KMS-11 (cell line): ENCODE data around the gene ZNF865.

ENCODE experiments used
- H2AFZ ChIP-seq: fragments of 200-600 bp; sonication (generic); 2 replicates; pipeline ENCODE4 v1.6.1; 2016; ENCODE audit warnings: antibody characterized with exemption, mixed run types, low read depth
- H3K27ac ChIP-seq: fragments of 200-600 bp; sonication (generic); 2 replicates; pipeline ENCODE4 v1.6.1; 2016; ENCODE audit warnings: mild to moderate bottlenecking, mixed run types
- H3K27me3 ChIP-seq: fragments of 200-600 bp; sonication (generic); 2 replicates; pipeline ENCODE4 v1.6.1; 2017; ENCODE audit warnings: mild to moderate bottlenecking, low read depth, mixed run types, moderate library complexity; ENCODE audit not compliant: insufficient read depth
- H3K36me3 ChIP-seq: fragments of 200-600 bp; sonication (generic); 2 replicates; pipeline ENCODE4 v1.6.1; 2017; ENCODE audit warnings: mild to moderate bottlenecking, mixed run types; ENCODE audit not compliant: insufficient read depth
- H3K4me1 ChIP-seq: fragments of 200-600 bp; sonication (generic); 2 replicates; pipeline ENCODE4 v1.6.1; 2016; ENCODE audit warnings: mild to moderate bottlenecking, low read depth, mixed run types; ENCODE audit not compliant: poor library complexity, severe bottlenecking
- H3K4me2 ChIP-seq: fragments of 200-600 bp; sonication (generic); 2 replicates; pipeline ENCODE4 v1.7.0; 2016; ENCODE audit warnings: mild to moderate bottlenecking, mixed run types
- H3K4me3 ChIP-seq: fragments of 200-600 bp; sonication (generic); IDR thresholded peaks from 2 replicates; pipeline ENCODE4 v1.6.1; 2017; ENCODE audit warnings: low read depth, low read length, mixed read lengths; ENCODE audit not compliant: insufficient read depth
- H3K79me2 ChIP-seq: fragments of 200-600 bp; sonication (generic); 2 replicates; pipeline ENCODE4 v1.6.1; 2016; ENCODE audit warnings: low read depth, mixed run types; ENCODE audit not compliant: insufficient read depth
- H3K9ac ChIP-seq: fragments of 200-600 bp; sonication (generic); 2 replicates; pipeline ENCODE4 v1.6.1; 2016; ENCODE audit warnings: mild to moderate bottlenecking, mixed run types
- H4K20me1 ChIP-seq: fragments of 200-600 bp; sonication (generic); 2 replicates; pipeline ENCODE4 v1.6.1; 2016; ENCODE audit warnings: mild to moderate bottlenecking, mixed run types; ENCODE audit not compliant: insufficient read depth
- TF ChIP-seq, protein P1 (sequence below): fragments of 200-600 bp; sonication (generic); conservative IDR thresholded peaks from 2 replicates; pipeline ENCODE4 v1.6.1; 2017; ENCODE audit warnings: low read depth, mild to moderate bottlenecking, antibody characterized with exemption, low read length, moderate library complexity, mixed read lengths

ZNF865 gene

DNA sequence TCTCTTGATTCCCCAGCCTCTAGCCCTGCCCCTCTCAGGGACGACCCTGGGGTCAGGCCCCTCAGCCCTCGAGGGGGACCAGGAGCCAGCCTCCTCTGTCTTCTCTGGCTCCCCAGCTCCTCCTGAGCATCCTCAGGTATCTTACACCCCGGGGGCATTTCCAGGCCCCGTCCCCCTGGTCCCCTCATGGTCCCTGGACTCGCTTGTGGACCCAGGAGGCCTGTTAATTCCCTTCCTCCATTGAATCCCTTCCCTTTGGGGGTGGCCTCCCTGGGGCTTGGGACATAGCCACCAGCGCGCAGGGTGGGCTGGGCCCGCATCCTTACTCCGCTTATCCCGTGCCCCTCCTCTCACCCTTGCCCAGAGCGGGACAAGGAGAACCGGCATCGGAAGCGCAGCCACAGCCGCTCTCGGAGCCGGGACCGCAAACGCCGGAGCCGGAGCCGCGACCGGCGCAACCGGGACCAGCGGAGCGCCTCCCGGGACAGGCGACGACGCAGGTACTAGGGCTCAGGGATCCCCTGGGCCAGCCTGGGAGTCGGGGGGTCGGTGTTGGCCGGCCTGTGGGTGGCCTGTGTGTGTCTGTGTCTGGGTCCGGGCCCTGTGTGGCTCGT, 53.5 kb downstream of the ZNF865 start:
- Histone ChIP-seq H3K9ac (no peak overlapping the region), H3K27ac (no peak overlapping the region), H3K36me3 (peaks cover 18% of the 10 kb centered on the region; the same call in 1 of the 2 replicates), H3K79me2 (peaks cover 81% of the 10 kb centered on the region), H3K27me3 (no peaks in the 10 kb centered on the region), H3K4me3 (no peak overlapping the region), H2AFZ (no peak overlapping the region), H3K4me2 (0 out of 2 replicates have a peak overlapping the region, but pooled peaks have one; percentile 2), H3K4me1 (peaks cover 22% of the 10 kb centered on the region), H4K20me1 (peaks cover 16% of the 10 kb centered on the region)
- TF ChIP-seq, protein P1, sequence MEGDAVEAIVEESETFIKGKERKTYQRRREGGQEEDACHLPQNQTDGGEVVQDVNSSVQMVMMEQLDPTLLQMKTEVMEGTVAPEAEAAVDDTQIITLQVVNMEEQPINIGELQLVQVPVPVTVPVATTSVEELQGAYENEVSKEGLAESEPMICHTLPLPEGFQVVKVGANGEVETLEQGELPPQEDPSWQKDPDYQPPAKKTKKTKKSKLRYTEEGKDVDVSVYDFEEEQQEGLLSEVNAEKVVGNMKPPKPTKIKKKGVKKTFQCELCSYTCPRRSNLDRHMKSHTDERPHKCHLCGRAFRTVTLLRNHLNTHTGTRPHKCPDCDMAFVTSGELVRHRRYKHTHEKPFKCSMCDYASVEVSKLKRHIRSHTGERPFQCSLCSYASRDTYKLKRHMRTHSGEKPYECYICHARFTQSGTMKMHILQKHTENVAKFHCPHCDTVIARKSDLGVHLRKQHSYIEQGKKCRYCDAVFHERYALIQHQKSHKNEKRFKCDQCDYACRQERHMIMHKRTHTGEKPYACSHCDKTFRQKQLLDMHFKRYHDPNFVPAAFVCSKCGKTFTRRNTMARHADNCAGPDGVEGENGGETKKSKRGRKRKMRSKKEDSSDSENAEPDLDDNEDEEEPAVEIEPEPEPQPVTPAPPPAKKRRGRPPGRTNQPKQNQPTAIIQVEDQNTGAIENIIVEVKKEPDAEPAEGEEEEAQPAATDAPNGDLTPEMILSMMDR: no peak

DNA sequence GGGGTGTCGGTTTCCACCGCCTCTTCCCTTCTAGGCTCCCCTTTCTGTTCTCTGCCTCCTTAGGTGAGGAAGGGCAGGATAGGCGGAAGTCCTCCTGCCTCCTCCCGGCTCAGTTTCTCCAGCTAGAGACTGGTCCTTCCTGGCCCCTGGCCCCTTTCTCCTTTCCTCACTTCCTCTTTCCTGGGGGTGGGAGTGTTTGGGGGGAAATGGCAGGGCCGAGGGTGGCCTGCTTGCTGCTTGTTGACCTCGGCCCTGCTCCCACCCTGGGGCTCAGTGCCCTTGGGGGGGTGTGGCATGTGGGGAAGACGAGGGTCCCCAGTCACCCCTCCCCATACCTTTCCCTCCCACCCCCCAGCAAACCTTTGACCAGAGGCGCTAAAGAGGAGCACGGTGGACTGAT, 54.4 kb downstream of the ZNF865 start:
- H3K9ac ChIP-seq: no peak overlapping the region
- H3K4me2 ChIP-seq: no peak overlapping the region
- peaks cover 22% of the 10 kb centered on the region for H3K4me1 ChIP-seq
- peaks cover 90% of the 10 kb centered on the region for H3K79me2 ChIP-seq
- no peak overlapping the region for H3K4me3 ChIP-seq
- peaks cover 18% of the 10 kb centered on the region; the same call in 1 of the 2 replicates for H3K36me3 ChIP-seq
- peaks cover 16% of the 10 kb centered on the region for H4K20me1 ChIP-seq
- H3K27me3 ChIP-seq: no peaks in the 10 kb centered on the region
- H3K27ac ChIP-seq: no peak overlapping the region
- no peak overlapping the region for H2AFZ ChIP-seq
- TF ChIP-seq, protein P1: no peak

DNA sequence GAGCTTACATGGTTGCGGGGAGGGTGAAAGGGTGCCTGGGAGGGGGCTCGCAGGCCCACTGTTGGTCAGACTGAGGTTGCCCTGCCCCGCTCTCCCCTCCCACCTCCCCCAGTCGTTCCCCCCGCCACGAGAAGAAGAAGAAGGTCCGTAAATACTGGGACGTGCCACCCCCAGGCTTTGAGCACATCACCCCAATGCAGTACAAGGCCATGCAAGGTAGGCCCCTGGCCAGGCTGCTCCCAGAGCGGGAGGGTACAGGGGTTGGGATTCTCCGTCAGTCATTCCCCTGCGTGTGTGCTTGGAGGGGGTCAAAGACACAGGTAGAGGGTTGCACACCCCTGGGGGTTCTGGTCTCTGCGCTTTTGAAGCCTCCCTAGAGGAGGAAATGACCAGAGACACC, 55.0 kb downstream of the ZNF865 start:
- Histone ChIP-seq H3K27ac (no peak overlapping the region), H3K36me3 (peaks cover 18% of the 10 kb centered on the region; the same call in 1 of the 2 replicates), H3K9ac (no peak overlapping the region), H3K4me2 (no peak overlapping the region), H2AFZ (no peak overlapping the region), H3K4me1 (peaks cover 22% of the 10 kb centered on the region), H3K4me3 (no peak overlapping the region), H3K27me3 (no peaks in the 10 kb centered on the region), H4K20me1 (peaks cover 16% of the 10 kb centered on the region), H3K79me2 (peaks cover 94% of the 10 kb centered on the region)
- TF ChIP-seq, protein P1: no peak

DNA sequence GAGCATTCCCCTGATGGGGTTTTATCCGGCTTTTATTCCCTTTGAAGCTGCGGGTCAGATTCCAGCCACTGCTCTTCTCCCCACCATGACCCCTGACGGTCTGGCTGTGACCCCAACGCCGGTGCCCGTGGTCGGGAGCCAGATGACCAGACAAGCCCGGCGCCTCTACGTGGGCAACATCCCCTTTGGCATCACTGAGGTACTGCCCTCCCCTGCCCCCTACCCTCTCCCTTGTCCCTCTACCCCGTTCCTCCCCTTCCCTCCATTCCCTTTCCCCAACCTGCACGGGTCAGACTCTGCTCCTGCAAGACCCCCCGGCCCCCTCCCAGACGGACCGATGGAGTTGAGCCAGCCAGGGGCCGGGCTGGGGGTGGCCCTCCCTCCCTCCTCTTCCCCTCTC, 55.5 kb downstream of the ZNF865 start:
- H3K4me2 ChIP-seq: no peak overlapping the region
- H4K20me1 ChIP-seq: peaks cover 16% of the 10 kb centered on the region
- no peak overlapping the region for H3K4me3 ChIP-seq
- no peak overlapping the region for H2AFZ ChIP-seq
- H3K4me1 ChIP-seq: peaks cover 22% of the 10 kb centered on the region
- TF ChIP-seq, protein P1: no peak
- no peak overlapping the region for H3K9ac ChIP-seq
- H3K27ac ChIP-seq: no peak overlapping the region
- H3K36me3 ChIP-seq: peaks cover 18% of the 10 kb centered on the region; the same call in 1 of the 2 replicates
- no peaks in the 10 kb centered on the region for H3K27me3 ChIP-seq
- H3K79me2 ChIP-seq: peaks cover 94% of the 10 kb centered on the region
